Keratinocyte (primary cell): ENCODE data around the gene RRP36. TPM values are rescaled to one million over a fixed set of nuclear protein-coding genes. Genes with fewer than 3 reads are reported as not detected.
A peak's percentile ranks its signal among the peaks of the same experiment; 100 is the strongest.

Source experiments
- DNase-seq: peaks from one replicate; pipeline ENCODE4 v3.0.0-alpha.2; 2011; ENCODE audit warnings: low read depth, missing footprints, low spot score
- FAIRE-seq: peaks from 2 replicates; lab custom pipeline; 2011; peaks lifted over from hg19 to GRCh38; lab: Jason Lieb, UNC
- H2AFZ ChIP-seq: 2 replicates; pipeline ENCODE4 v1.6.0; 2012; ENCODE audit warnings: low read length, control low read depth, inconsistent platforms; ENCODE audit not compliant: control insufficient read depth
- H3K27ac ChIP-seq: 2 replicates; pipeline ENCODE4 v1.5.1; 2011; ENCODE audit warnings: low read length; ENCODE audit not compliant: control insufficient read depth, insufficient read depth
- H3K27me3 ChIP-seq: 3 replicates; pipeline ENCODE4 v1.6.0; 2011; ENCODE audit warnings: low read length; ENCODE audit not compliant: control insufficient read depth, insufficient read depth; ENCODE audit errors: extremely low read depth
- H3K36me3 ChIP-seq, 2 experiments: 2 replicates in 1 of 2; 3 replicates in 1 of 2; pipeline ENCODE4 v1.5.1; 2011; ENCODE audit warnings: low read length in 2 of 2, mild to moderate bottlenecking in 1 of 2; ENCODE audit not compliant: control insufficient read depth in 2 of 2, insufficient read depth in 2 of 2; ENCODE audit errors: extremely low read depth in 1 of 2
- H3K4me1 ChIP-seq: 3 replicates; pipeline ENCODE4 v1.5.1; 2011; ENCODE audit warnings: low read length; ENCODE audit not compliant: control insufficient read depth, insufficient read depth; ENCODE audit errors: extremely low read depth
- H3K4me2 ChIP-seq: 3 replicates; pipeline ENCODE4 v1.6.0; 2011; ENCODE audit warnings: low read depth, low read length; ENCODE audit not compliant: control insufficient read depth, insufficient read depth; ENCODE audit errors: extremely low read depth
- H3K4me3 ChIP-seq, 3 experiments: fragments of 200-600 bp in 1 of 3; sonication (generic) in 1 of 3; 2 replicates in 2 of 3; 3 replicates in 1 of 3; pipeline ENCODE4 v1.5.1; 2011 to 2016; ENCODE audit warnings: low read length in 3 of 3, mild to moderate bottlenecking in 3 of 3, control low read depth in 2 of 3, inconsistent platforms in 1 of 3, low read depth in 1 of 3, mixed read lengths in 1 of 3, mixed run types in 1 of 3, moderate library complexity in 1 of 3; ENCODE audit not compliant: control insufficient read depth in 2 of 3, insufficient read depth in 2 of 3; ENCODE audit errors: extremely low read depth in 1 of 3
- H3K79me2 ChIP-seq: 2 replicates; pipeline ENCODE4 v1.6.0; 2012; ENCODE audit warnings: low read length; ENCODE audit not compliant: control insufficient read depth, insufficient read depth
- H3K9ac ChIP-seq: 3 replicates; pipeline ENCODE4 v1.6.0; 2011; ENCODE audit warnings: low read length; ENCODE audit not compliant: control insufficient read depth, insufficient read depth; ENCODE audit errors: extremely low read depth
- H3K9me1 ChIP-seq: 3 replicates; pipeline ENCODE4 v1.6.0; 2011; ENCODE audit warnings: low read length; ENCODE audit not compliant: control insufficient read depth, insufficient read depth; ENCODE audit errors: extremely low read depth
- H3K9me3 ChIP-seq: 2 replicates; pipeline ENCODE4 v1.5.1; 2012; ENCODE audit warnings: low read depth, low read length; ENCODE audit not compliant: control insufficient read depth
- H4K20me1 ChIP-seq: 3 replicates; pipeline ENCODE4 v1.6.0; 2011; ENCODE audit warnings: low read length; ENCODE audit not compliant: control insufficient read depth, insufficient read depth; ENCODE audit errors: extremely low read depth
- CTCF ChIP-seq, 3 experiments: IDR thresholded peaks in 1 of 3; conservative IDR thresholded peaks in 1 of 3; optimal IDR thresholded peaks in 1 of 3; 2 replicates in 2 of 3; 3 replicates in 1 of 3; pipeline versions ENCODE3 to v1.5.1; 2011; ENCODE audit warnings: low read length in 3 of 3, mild to moderate bottlenecking in 3 of 3, moderate library complexity in 2 of 3, control low read depth in 1 of 3, inconsistent platforms in 1 of 3; ENCODE audit not compliant: insufficient read depth in 2 of 3; ENCODE audit errors: extremely low read depth in 1 of 3
- EZH2 ChIP-seq: IDR thresholded peaks from one replicate; pipeline ENCODE4 v1.6.1; 2012; ENCODE audit warnings: inconsistent platforms, mild to moderate bottlenecking, low read length, moderate library complexity
- dilution Hi-C: fragments of 300-500 bp; cut with MboI; formaldehyde crosslinking; loops from one replicate; pipeline ENCODE4 v1.7.0; 2020; ENCODE audit warnings: low sequenced_read_pairs; ENCODE audit not compliant: extremely low pct_ligation_motif_present
- polyA plus RNA-seq, 5 experiments: library from polyadenylated mRNA; depleted of rRNA in 3 of 5; stranded (reverse) in 3 of 5; stranded (forward) in 1 of 5; unstranded in 1 of 5; fragments of >200 nt; gene quantifications; 1 replicate in 1 of 5; 2 replicates in 3 of 5; 3 replicates in 1 of 5; pipeline versions ENCODE4 v1.2.1 to v1.2.3, GENCODE V29; 2011 to 2012; ENCODE audit warnings: missing spikeins in 2 of 5, low read depth in 1 of 5, low replicate concordance in 1 of 5

Gene RRP36
- polyA plus RNA-seq, 1 donor (not counting 4 experiments of a cell fraction or from before 2014, with no cell fraction given) = 67.5 TPM

GRCh38 chr6:43062818-43063217 is 41.4 kb downstream of the RRP36 start:
- FAIRE-seq (no peak), DNase-seq (no peak)
- Histone ChIP-seq H3K9me1 (no peaks in the 10 kb centered on the region), H3K4me3 (no peak overlapping the region), H3K27ac (no peak overlapping the region), H3K9ac (no peak overlapping the region), H3K36me3 (peaks cover 4 to 8% of the 10 kb centered on the region in 2 experiments), H3K79me2 (peaks cover 14% of the 10 kb centered on the region), H3K4me2 (no peak overlapping the region), H3K9me3 (no peaks in the 10 kb centered on the region), H4K20me1 (no peaks in the 10 kb centered on the region), H3K4me1 (peaks cover 12% of the 10 kb centered on the region), H2AFZ (no peak overlapping the region), H3K27me3 (no peaks in the 10 kb centered on the region)
- dilution Hi-C loops = no loop called here
- TF ChIP-seq CTCF (optimal IDR thresholded peaks at IDR 0.05 in 1 of 3, IDR thresholded peaks at IDR 0.05 in 1 of 3, conservative IDR thresholded peaks at IDR 0.05 in 1 of 3; ENCODE audit: extremely low read depth in 1 of 3, insufficient read depth in 2 of 3, low read length in 3 of 3) (no peak), EZH2 (no peak)

GRCh38 chr6:43070028-43070632 is 48.7 kb downstream of the RRP36 start:
- H3K9me3 ChIP-seq = no peaks in the 10 kb centered on the region
- DNase-seq (no peak), FAIRE-seq (peak; percentile 89)
- H3K9me1 ChIP-seq = no peaks in the 10 kb centered on the region
- no peaks in the 10 kb centered on the region for H3K79me2 ChIP-seq
- no peak overlapping the region for H3K4me2 ChIP-seq
- no peak overlapping the region for H3K4me3 ChIP-seq
- dilution Hi-C loops = no loop called here
- peak; percentile 56 to 61 (median 58) for TF ChIP-seq CTCF (optimal IDR thresholded peaks at IDR 0.05 in 1 of 3, IDR thresholded peaks at IDR 0.05 in 1 of 3, conservative IDR thresholded peaks at IDR 0.05 in 1 of 3; ENCODE audit: extremely low read depth in 1 of 3, insufficient read depth in 2 of 3, low read length in 3 of 3)
- TF ChIP-seq EZH2 = no peak
- peaks cover 5 to 7% of the 10 kb centered on the region in 2 experiments for H3K36me3 ChIP-seq
- H3K9ac ChIP-seq = no peak overlapping the region
- H3K4me1 ChIP-seq = no peaks in the 10 kb centered on the region
- H4K20me1 ChIP-seq = no peaks in the 10 kb centered on the region
- H2AFZ ChIP-seq = no peak overlapping the region
- H3K27ac ChIP-seq = no peak overlapping the region
- no peaks in the 10 kb centered on the region for H3K27me3 ChIP-seq
